Transverse colon (tissue), 4 donors: ENCODE measurements around the gene INKA2. TPM values are rescaled to one million over a fixed set of nuclear protein-coding genes. Genes with fewer than 3 reads are reported as not detected.

ENCODE experiments used
- DNase-seq: peaks from one replicate; pipeline ENCODE4 v3.0.0-alpha.2; 2019
- H3K27ac ChIP-seq, 4 donors: fragments of 200-600 bp; sonication (generic); 2 replicates each; pipeline ENCODE4 v1.5.1; 2016 to 2018; ENCODE audit warnings: inconsistent platforms in 4 of 4
- H3K27me3 ChIP-seq: fragments of 200-600 bp; sonication (generic); 2 replicates; pipeline ENCODE4 v1.5.1; 2017; ENCODE audit warnings: inconsistent platforms
- H3K36me3 ChIP-seq, 4 donors: fragments of 200-600 bp; sonication (generic); 2 replicates each; pipeline ENCODE4 v1.5.1; 2017 to 2019; ENCODE audit warnings: inconsistent platforms in 4 of 4
- H3K4me1 ChIP-seq, 4 donors: fragments of 200-600 bp; sonication (generic); 2 replicates each; pipeline ENCODE4 v1.5.1; 2017 to 2020; ENCODE audit warnings: inconsistent platforms in 4 of 4
- H3K4me3 ChIP-seq, 4 donors: fragments of 200-600 bp; sonication (generic); 1 replicate in 1 of 4; 2 replicates in 3 of 4; pipeline versions ENCODE4 v1.5.1 to v1.6.1; 2017 to 2019; ENCODE audit warnings: inconsistent platforms in 4 of 4
- H3K9me3 ChIP-seq, 2 donors: fragments of 200-600 bp; sonication (generic); 2 replicates each; pipeline ENCODE4 v1.5.1; 2017 to 2019; ENCODE audit warnings: inconsistent platforms in 2 of 2
- EP300 ChIP-seq: sonication (generic); formaldehyde crosslinking; IDR thresholded peaks from one replicate; pipeline ENCODE4 v1.6.1; 2017; ENCODE audit warnings: antibody characterized with exemption, low read depth
- POLR2A ChIP-seq: fragments of 450-650 bp; IDR thresholded peaks from one replicate; pipeline ENCODE4 v1.6.1; 2016; ENCODE audit warnings: antibody characterized with exemption, mild to moderate bottlenecking, moderate library complexity
- POLR2AphosphoS5 ChIP-seq, 3 donors: sonication (generic); formaldehyde crosslinking; IDR thresholded peaks; one replicate each; pipeline ENCODE4 v1.6.1; 2016; ENCODE audit warnings: antibody characterized with exemption in 3 of 3
- WGBS, 2 donors: methylation state at CpG; one replicate each; pipeline ENCODE4 v1.1.5; 2018; ENCODE audit warnings: low coverage in 1 of 2; 5-methylcytosine and 5-hydroxymethylcytosine counted together
- in situ Hi-C, 4 donors: fragments of 200-750 bp; cut with MboI; loops; one replicate each; pipeline versions ENCODE4 v1.15.0 to v1.15.1; 2017; ENCODE audit warnings: low sequenced_read_pairs in 3 of 4, low pct_ligation_motif_present in 1 of 4, low pct_unique_long_range_greater_than_20kb in 1 of 4
- intact Hi-C: fragments of 100-400 bp; cut with DNase I; formaldehyde crosslinking; loops from one replicate; pipeline ENCODE4 v1.15.1; 2023; ENCODE audit warnings: low total_unique reads
- total RNA-seq, 4 donors: library from RNA; depleted of rRNA; stranded (reverse); fragments of >200 nt; gene quantifications; one replicate each; pipeline ENCODE4 v1.1.0, GENCODE V29; 2016
- TF ChIP-seq, protein P1 (sequence below), 5 experiments: fragments of 200-600 bp in 3 of 5; fragments of 450-650 bp in 2 of 5; sonication (generic) in 3 of 5; IDR thresholded peaks; 1 replicate in 2 of 5; 2 replicates in 3 of 5; pipeline ENCODE4 v1.5.1; 2016 to 2017; ENCODE audit warnings: antibody characterized with exemption in 5 of 5, inconsistent platforms in 3 of 5, mild to moderate bottlenecking in 2 of 5, moderate library complexity in 1 of 5

INKA2 gene
- total RNA-seq, 4 donors from 2014 or later = 1.8 to 2.7 TPM; not detected in 2

DNA sequence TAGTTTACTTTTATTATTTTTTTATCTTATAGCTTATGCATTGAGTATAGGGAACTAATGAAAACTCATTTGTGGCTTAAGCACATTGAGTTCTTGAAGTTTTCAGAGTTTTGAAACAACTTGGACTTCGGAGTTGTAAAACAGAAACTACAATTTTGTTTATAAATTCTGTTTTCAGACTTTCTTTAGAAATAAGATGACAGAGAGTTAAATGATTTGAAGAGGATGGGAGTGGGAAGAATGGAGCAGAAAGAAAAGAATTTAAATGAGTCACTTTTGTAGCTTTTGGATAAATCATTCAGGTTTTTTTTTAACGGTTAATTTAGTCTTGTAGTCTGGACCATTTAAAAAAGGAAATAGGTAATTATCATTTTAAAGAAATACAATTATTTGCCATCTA lies 32.3 kb downstream of the INKA2 start:
- Histone ChIP-seq H3K4me1 (peaks cover 0 to 4% (median 0%) of the 10 kb centered on the region in 4 donors), H3K9me3 (no peaks in the 10 kb centered on the region), H3K27ac (peak overlapping the region in 2 of 4 donors; percentile 25 to 32), H3K27me3 (no peaks in the 10 kb centered on the region), H3K4me3 (no peak overlapping the region), H3K36me3 (peaks cover 0 to 36% (median 6%) of the 10 kb centered on the region in 4 donors)
- 65 to 72% methylated on average over 2 of the region's 2 CpGs for WGBS, 2 donors
- TF ChIP-seq POLR2A (no peak), POLR2AphosphoS5 (IDR thresholded peaks at IDR 0.05) (no peak), EP300 (no peak)
- TF ChIP-seq, protein P1, sequence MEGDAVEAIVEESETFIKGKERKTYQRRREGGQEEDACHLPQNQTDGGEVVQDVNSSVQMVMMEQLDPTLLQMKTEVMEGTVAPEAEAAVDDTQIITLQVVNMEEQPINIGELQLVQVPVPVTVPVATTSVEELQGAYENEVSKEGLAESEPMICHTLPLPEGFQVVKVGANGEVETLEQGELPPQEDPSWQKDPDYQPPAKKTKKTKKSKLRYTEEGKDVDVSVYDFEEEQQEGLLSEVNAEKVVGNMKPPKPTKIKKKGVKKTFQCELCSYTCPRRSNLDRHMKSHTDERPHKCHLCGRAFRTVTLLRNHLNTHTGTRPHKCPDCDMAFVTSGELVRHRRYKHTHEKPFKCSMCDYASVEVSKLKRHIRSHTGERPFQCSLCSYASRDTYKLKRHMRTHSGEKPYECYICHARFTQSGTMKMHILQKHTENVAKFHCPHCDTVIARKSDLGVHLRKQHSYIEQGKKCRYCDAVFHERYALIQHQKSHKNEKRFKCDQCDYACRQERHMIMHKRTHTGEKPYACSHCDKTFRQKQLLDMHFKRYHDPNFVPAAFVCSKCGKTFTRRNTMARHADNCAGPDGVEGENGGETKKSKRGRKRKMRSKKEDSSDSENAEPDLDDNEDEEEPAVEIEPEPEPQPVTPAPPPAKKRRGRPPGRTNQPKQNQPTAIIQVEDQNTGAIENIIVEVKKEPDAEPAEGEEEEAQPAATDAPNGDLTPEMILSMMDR (IDR thresholded peaks at IDR 0.05) = no peak
- DNase-seq = no peak
- intact Hi-C loops = no loop called here
- in situ Hi-C loops = no loop called here

DNA sequence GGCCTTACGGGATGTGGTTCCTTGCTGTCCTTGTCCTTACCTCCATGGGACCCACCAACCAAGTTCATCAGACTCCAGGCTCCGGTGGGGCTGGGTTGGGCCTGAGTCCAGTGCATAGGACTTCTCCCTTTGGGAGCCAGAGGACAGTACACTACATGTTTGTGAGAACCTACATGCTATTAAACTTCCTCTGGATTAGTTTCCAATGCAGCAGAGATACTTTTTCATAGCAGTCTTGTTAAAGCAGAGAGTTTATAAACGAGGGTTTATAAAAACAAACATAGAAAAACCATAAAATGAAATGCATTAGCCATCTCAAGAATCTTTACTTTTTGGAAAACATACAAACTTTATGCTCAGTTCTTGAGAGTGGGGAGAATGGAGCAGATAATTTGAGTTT lies 33.4 kb downstream of the INKA2 start:
- H3K4me1 ChIP-seq = peaks cover 0 to 4% (median 0%) of the 10 kb centered on the region in 4 donors
- intact Hi-C loops = no loop called here
- in situ Hi-C loops = no loop called here
- peaks cover 0 to 42% (median 10%) of the 10 kb centered on the region in 4 donors for H3K36me3 ChIP-seq
- H3K9me3 ChIP-seq = no peaks in the 10 kb centered on the region
- 50 to 67% methylated on average over 3 of the region's 3 CpGs for WGBS, 2 donors
- TF ChIP-seq POLR2AphosphoS5 (IDR thresholded peaks at IDR 0.05) (no peak), EP300 (no peak), POLR2A (no peak)
- TF ChIP-seq, protein P1 (IDR thresholded peaks at IDR 0.05) = no peak
- no peak overlapping the region for H3K4me3 ChIP-seq
- H3K27me3 ChIP-seq = no peaks in the 10 kb centered on the region
- no peak for DNase-seq
- H3K27ac ChIP-seq = peak overlapping the region in 1 of 4 donors; percentile 39

DNA sequence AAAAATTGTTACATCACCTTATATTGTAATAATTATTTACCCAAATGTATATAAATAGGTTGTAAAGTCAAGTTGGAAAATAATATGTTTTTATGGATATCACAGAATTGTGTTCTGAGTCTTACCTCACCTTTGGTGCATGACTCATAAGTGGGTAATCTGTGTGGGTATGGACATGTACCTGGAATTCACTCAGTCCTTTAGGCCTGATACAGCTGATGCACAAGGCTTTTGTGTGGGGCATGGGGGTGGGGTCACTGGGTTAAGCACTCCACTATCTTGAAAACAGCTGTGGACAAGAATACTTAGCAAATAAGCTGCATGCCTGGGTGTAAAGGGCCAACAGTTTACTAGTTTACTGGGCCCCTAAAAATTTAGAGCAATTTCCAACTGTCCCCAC lies 34.4 kb downstream of the INKA2 start:
- H3K27ac ChIP-seq = no peak overlapping the region
- no peaks in the 10 kb centered on the region for H3K27me3 ChIP-seq
- peaks cover 0 to 4% (median 0%) of the 10 kb centered on the region in 4 donors for H3K4me1 ChIP-seq
- peaks cover 0 to 53% (median 16%) of the 10 kb centered on the region in 4 donors for H3K36me3 ChIP-seq
- no peak for DNase-seq
- H3K9me3 ChIP-seq = no peaks in the 10 kb centered on the region
- TF ChIP-seq POLR2AphosphoS5 (IDR thresholded peaks at IDR 0.05) (no peak), EP300 (no peak), POLR2A (no peak)
- TF ChIP-seq, protein P1 (IDR thresholded peaks at IDR 0.05) = no peak
- intact Hi-C loops = no loop called here
- in situ Hi-C loops = no loop called here
- no peak overlapping the region for H3K4me3 ChIP-seq

DNA sequence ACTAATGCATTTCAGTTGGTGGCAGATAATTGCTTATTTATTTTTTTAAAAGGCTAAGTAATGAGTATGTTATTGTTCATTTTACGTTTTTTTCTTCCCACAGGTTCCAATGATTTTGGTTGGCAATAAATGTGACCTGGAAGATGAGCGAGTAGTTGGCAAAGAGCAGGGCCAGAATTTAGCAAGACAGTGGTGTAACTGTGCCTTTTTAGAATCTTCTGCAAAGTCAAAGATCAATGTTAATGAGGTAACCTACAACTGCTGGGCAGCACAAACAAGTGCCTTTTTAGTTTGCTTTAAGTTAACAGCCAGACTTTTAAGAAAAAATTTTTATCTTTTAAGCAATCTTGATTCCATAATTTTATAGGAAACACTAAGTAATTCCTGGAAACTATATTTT lies 35.0 kb downstream of the INKA2 start:
- H3K4me1 ChIP-seq = peaks cover 0 to 4% (median 0%) of the 10 kb centered on the region in 4 donors
- no peaks in the 10 kb centered on the region for H3K27me3 ChIP-seq
- in situ Hi-C loops = no loop called here
- no peak overlapping the region for H3K27ac ChIP-seq
- 81 to 82% methylated on average over 2 of the region's 2 CpGs for WGBS, 2 donors
- peaks cover 0 to 54% (median 18%) of the 10 kb centered on the region in 4 donors for H3K36me3 ChIP-seq
- intact Hi-C loops = no loop called here
- H3K4me3 ChIP-seq = no peak overlapping the region
- no peaks in the 10 kb centered on the region for H3K9me3 ChIP-seq
- DNase-seq = no peak
- no peak for TF ChIP-seq EP300
- TF ChIP-seq, protein P1 (IDR thresholded peaks at IDR 0.05) = no peak
- no peak for TF ChIP-seq POLR2A
- no peak for TF ChIP-seq POLR2AphosphoS5 (IDR thresholded peaks at IDR 0.05)
